HEK293 (cell line): Measurements from ENCODE around the gene CPXM2.

Source experiments
- OVOL3 ChIP-seq: fragments of 450-650 bp; formaldehyde crosslinking; IDR thresholded peaks from 2 replicates; pipeline ENCODE4 v1.5.1; 2016; ENCODE audit warnings: missing biosample characterization, missing genetic modification characterization
- ZBTB17 ChIP-seq: fragments of 450-650 bp; formaldehyde crosslinking; IDR thresholded peaks from 2 replicates; pipeline ENCODE4 v1.5.1; 2016; ENCODE audit warnings: missing biosample characterization, missing genetic modification characterization
- ZNF157 ChIP-seq: fragments of 450-650 bp; formaldehyde crosslinking; IDR thresholded peaks from 2 replicates; pipeline ENCODE4 v1.5.1; 2016; ENCODE audit warnings: missing biosample characterization, missing genetic modification characterization
- ZNF175 ChIP-seq: fragments of 450-650 bp; formaldehyde crosslinking; IDR thresholded peaks from 2 replicates; pipeline ENCODE4 v1.5.1; 2016; ENCODE audit warnings: missing biosample characterization, missing genetic modification characterization
- ZNF513 ChIP-seq: fragments of 450-650 bp; IDR thresholded peaks from 2 replicates; pipeline ENCODE4 v1.5.1; 2018; ENCODE audit warnings: missing biosample characterization, missing genetic modification characterization
- ZNF837 ChIP-seq: fragments of 450-650 bp; formaldehyde crosslinking; IDR thresholded peaks from 2 replicates; pipeline ENCODE4 v1.5.1; 2016; ENCODE audit warnings: missing biosample characterization, missing genetic modification characterization
- ZSCAN23 ChIP-seq: fragments of 450-650 bp; formaldehyde crosslinking; IDR thresholded peaks from 2 replicates; pipeline ENCODE4 v1.5.1; 2016; ENCODE audit warnings: missing biosample characterization, missing genetic modification characterization

The CPXM2 gene

GRCh38 chr10:123703195-123703790 lies 188.3 kb downstream of the CPXM2 start (continued):
- no peak for TF ChIP-seq ZNF837 (tag by site-specific recombination)
- no peak for TF ChIP-seq ZNF175 (tag by site-specific recombination)
- no peak for TF ChIP-seq OVOL3 (tag by site-specific recombination)
- TF ChIP-seq ZNF513 (tag by site-specific recombination) = no peak
- no peak for TF ChIP-seq ZNF157 (tag by site-specific recombination)
- no peak for TF ChIP-seq ZSCAN23 (tag by site-specific recombination)
- no peak for TF ChIP-seq ZBTB17
